Measurements from ENCODE around the gene GATAD2A.

GATAD2A gene

DNA sequence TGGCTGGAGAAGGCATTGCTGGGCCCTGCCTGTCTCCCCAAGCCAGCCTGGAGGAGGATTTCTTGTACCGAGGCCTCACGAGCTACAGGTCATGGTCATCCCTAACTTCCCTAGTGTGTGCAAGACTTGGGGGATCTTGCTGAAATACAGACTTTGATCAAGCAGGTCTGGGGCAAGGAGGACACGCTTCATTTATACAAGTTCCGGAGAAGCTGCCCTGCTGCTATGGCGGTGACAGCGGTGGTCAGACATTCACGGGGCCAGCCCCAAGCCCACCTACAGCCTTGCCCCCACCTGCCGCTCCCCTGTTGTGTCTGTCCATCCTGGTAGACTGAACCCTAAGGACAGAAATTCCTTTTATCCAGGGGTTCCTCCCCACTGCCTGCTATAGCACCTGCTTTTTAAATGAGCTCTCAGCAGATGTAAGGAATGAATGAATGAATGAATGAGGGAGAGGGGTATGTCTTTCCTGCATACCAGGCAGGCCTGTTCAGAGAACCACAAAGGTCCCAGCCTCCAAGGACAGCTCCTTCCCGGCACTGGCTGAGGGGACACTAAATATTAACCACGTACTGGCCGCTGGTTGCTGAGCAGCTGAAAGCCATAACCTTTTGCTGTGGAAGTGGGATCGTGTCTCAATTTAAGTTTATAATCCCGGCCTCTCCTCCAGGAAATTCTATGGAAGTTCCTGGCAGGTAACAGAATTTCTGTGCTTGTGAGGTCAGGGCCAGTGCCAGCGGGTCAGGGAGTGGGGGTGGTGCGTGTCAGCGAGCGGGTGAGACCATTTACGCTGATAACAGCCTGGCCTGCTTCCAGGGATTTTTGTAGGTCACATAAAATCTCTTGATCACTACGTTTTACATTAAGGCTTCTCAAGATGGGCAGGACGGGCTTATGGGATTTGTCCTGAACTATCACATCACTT is 82.7 kb downstream of the GATAD2A start:
- no peak for DNase-seq (ENCODE audit: low read depth in 1 of 2, low spot score in 1 of 2)

DNA sequence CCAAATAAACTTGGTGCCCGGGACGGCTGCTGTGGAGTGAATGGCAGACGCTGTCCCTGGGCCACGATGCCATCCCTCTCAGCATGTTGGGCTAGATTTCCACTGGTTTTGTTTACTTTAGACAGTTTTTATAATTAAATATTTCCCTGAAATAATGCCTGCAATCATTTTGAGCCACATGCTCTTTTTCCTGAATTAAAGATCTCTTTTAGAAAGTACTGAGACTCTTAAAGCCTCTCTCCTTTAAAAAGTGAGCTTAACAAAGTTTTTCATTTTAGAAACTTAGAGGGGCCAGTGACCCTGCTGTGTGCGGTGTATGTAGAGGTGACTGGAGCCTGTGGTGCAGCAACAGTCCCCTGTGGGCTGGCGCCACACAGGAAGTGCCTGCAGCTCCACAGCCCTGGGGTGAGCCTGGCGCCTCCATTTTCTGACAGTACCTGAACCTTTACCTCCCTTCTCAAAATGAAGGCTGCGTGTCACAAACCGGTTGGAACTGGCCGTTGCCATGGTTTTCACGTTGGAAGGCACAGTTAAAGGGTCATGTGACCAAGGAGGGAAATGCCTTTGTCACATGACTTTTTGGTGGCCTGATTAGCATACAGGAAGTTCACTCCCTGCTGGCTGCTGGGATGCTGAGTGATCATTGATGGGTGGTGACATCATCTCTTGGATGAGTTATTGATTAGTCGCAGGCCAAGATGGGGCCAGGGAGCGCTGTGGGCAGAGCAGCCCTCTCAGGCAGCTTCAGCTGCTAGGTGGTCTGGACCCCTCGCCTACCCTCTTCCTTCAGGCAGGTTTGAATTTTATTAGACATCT is 83.6 kb downstream of the GATAD2A start:
- peak; percentile 58 to 74 for DNase-seq (ENCODE audit: low read depth in 1 of 2, low spot score in 1 of 2)

GRCh38 chr19:19489804-19490204 is 84.3 kb downstream of the GATAD2A start:
- DNase-seq (ENCODE audit: low read depth in 1 of 2, low spot score in 1 of 2) = no peak

- peak; percentile 58 to 68 for DNase-seq (ENCODE audit: low read depth in 1 of 2, low spot score in 1 of 2)
These were observed 84.9 kb downstream of the GATAD2A start for GRCh38 chr19:19490214-19490968.

- DNase-seq (ENCODE audit: low read depth in 1 of 2, low spot score in 1 of 2) = no peak
These were observed 86.0 kb downstream of the GATAD2A start for GRCh38 chr19:19491321-19492025.

DNA sequence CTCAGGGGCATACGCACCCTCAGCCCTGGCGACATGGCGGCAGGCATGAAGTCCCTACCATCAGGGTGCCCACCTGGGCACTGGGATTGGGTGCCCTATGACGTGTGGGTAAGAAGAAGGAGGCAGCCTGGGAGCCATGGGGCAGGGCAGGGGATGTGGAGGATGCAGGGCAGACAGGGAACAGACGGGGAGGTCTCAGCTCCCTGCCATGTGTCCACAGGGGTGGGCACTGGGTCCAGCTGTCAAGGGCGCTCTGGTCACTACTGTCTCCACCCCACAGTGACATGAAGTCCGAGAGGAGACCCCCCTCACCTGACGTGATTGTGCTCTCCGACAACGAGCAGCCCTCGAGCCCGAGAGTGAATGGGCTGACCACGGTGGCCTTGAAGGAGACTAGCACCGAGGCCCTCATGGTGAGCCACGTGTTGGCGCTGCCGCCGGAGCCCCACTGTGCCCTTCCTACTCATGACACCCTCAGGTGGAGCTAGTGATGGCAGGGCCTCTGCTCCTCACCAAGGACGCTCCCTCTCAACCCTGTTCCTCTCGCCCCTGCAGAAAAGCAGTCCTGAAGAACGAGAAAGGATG is 86.6 kb downstream of the GATAD2A start:
- no peak for DNase-seq (ENCODE audit: low read depth in 1 of 2, low spot score in 1 of 2)

GRCh38 chr19:19493841-19494546 is 88.5 kb downstream of the GATAD2A start:
- DNase-seq (ENCODE audit: low read depth in 1 of 2, low spot score in 1 of 2) = no peak

GRCh38 chr19:19495614-19496603 is 90.4 kb downstream of the GATAD2A start:
- no peak for DNase-seq (ENCODE audit: low read depth in 1 of 2, low spot score in 1 of 2)

DNA sequence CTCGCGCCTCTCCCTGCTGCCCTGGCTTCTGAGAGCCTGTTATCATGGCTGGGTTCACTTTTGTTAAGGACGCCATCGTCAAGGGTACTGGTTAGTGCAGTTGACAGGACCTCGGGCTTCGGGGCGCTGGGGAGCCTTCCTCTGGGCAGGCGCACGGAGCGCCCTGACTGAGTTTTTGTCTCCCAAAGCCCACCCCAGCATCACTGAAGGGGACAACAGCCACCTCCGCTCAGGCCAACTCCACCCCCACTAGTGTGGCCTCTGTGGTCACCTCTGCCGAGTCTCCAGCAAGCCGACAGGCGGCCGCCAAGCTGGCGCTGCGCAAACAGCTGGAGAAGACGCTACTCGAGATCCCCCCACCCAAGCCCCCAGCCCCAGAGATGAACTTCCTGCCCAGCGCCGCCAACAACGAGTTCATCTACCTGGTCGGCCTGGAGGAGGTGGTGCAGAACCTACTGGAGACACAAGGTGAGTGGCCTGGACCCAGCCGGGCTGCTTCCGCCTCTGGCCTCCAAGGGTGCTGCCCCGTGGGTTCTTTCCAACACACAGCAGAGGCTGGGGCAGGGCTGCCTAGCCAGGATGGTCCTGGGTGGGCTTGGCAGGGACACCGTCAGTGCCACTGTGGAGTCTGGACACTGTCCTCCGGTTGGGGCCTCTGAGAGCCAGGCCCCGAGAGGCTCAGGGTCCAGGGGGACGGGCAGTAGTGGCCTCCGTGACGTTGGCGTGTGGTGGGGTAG is 92.9 kb downstream of the GATAD2A start:
- DNase-seq (ENCODE audit: low read depth in 1 of 2, low spot score in 1 of 2) = no peak

- no peak for DNase-seq (ENCODE audit: low read depth in 1 of 2, low spot score in 1 of 2)
These were observed 94.0 kb downstream of the GATAD2A start for GRCh38 chr19:19499272-19499995.

DNA sequence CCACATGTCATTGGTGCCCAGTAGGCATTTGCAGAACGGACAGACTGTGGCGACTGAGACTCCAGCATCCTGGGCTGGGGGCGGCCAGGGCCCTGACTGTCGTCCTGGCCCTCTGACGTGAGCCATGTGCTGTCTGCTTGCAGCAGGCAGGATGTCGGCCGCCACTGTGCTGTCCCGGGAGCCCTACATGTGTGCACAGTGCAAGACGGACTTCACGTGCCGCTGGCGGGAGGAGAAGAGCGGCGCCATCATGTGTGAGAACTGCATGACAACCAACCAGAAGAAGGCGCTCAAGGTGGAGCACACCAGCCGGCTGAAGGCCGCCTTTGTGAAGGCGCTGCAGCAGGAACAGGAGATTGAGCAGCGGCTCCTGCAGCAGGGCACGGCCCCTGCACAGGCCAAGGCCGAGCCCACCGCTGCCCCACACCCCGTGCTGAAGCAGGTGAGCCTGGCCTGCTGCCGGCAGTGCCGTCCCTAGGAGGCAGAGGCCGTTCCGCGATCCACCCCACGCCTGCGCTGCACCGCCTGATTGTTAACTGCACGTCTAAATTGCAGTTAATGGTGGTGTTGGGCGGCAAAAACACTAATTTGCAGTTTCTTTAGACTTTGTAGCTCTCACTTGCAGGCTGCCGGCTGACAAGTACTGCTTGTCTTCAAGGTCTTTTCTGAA is 95.6 kb downstream of the GATAD2A start:
- DNase-seq (ENCODE audit: low read depth in 1 of 2, low spot score in 1 of 2) = no peak

- no peak for DNase-seq (ENCODE audit: low read depth in 1 of 2, low spot score in 1 of 2)
These were observed 96.3 kb downstream of the GATAD2A start for GRCh38 chr19:19501798-19502197.

- DNase-seq (ENCODE audit: low read depth in 1 of 2, low spot score in 1 of 2) = no peak
These were observed 96.8 kb downstream of the GATAD2A start for GRCh38 chr19:19502281-19502680.

DNA sequence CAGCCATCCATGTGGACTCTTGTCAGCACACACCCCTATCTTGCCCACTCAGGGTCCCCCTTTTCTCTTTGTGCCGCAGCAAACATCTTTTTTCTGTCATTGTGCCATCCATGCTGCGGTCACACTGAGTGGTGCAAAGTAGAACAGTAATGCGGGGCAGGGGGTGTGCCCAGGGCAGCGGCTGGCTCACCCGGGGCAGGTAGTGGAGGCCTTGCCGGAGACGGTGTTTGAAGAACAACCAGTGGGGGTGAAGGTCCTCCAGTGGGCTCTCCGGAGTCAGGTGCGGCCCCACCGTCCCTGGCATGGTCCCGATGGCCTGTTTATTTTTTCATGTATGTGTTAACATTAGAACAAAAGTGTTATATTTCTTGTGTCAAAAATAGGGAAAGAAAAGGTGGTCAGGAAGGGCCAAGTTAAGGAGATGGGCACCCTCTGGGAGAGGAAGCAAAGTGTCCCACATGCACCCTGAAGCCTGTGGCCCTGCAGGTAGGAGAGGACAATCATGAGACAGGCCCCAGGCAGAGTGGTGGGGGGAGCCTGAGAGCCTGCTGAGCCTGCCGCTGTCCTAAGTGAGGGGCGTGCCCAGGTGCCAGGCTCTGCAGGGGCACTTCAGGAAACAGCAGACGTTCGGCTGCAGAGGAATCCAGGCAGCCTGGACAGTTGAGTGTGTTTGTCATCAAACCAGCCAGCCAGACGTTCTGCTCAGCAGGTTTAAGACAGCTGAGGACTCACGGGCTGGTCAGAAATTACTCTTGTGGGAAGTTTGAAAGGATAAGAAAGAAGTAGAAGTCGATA is 97.5 kb downstream of the GATAD2A start:
- DNase-seq (ENCODE audit: low read depth in 1 of 2, low spot score in 1 of 2) = no peak

GRCh38 chr19:19504754-19505668 is 99.5 kb downstream of the GATAD2A start:
- no peak for DNase-seq (ENCODE audit: low read depth in 1 of 2, low spot score in 1 of 2)

Measured in stimulated activated CD4-positive, alpha-beta T cell treated with anti-CD3 and anti-CD28 coated beads, Interleukin-15, amount 100 ng/mL, for 1 hour (primary cell).